Motor neuron (in vitro differentiated cells): ENCODE results near the gene SLAMF8. TPM values are rescaled to one million over a fixed set of nuclear protein-coding genes. Genes with fewer than 3 reads are reported as not detected.

Experiments
- ATAC-seq, 8 experiments: fragments of 200-7000 bp; cut with Tn5 transposase; replicated peaks in 6 of 8; 2 replicates each; pipeline ENCODE4 v1.8.0; 2021; ENCODE audit warnings: mild to moderate bottlenecking in 8 of 8, moderate library complexity in 8 of 8
- H3K27ac ChIP-seq, 2 donors: fragments of 250-450 bp; sonication (Bioruptor Pico); 2 replicates each; pipeline ENCODE4 v1.9.0; 2021; ENCODE audit warnings: antibody characterized with exemption in 2 of 2, mild to moderate bottlenecking in 2 of 2, moderate library complexity in 1 of 2
- H3K4me1 ChIP-seq, 2 donors: fragments of 250-450 bp; sonication (Bioruptor Pico); replicated peaks in 1 of 2; 2 replicates each; pipeline ENCODE4 v1.6.1; 2021; ENCODE audit warnings: antibody characterized with exemption in 2 of 2, mild to moderate bottlenecking in 2 of 2, moderate library complexity in 1 of 2
- H3K4me3 ChIP-seq, 5 donors: fragments of 250-450 bp; sonication (Bioruptor Pico); 2 replicates each; pipeline ENCODE4 v1.9.0; 2021; ENCODE audit warnings: antibody characterized with exemption in 5 of 5, mild to moderate bottlenecking in 5 of 5, moderate library complexity in 4 of 5
- WGBS, 10 experiments: fragments of 450-650 bp; shearing (Covaris generic); methylation state at CpG; one replicate each; pipeline ENCODE4 v1.0.0; 2022; 5-methylcytosine and 5-hydroxymethylcytosine counted together
- in situ Hi-C, 9 experiments: fragments of 400-800 bp; cut with MboI; loops; one replicate each; pipeline ENCODE4 v1.15.0; 2021; ENCODE audit warnings: low sequenced_read_pairs in 9 of 9, low pct_unique_long_range_greater_than_20kb in 2 of 9; ENCODE audit not compliant: unreplicated experiment in 9 of 9
- total RNA-seq, 8 experiments: library from RNA; unstranded; fragments of 300-600 nt; gene quantifications; 2 replicates each; pipeline versions ENCODE4 v1.2.3 to v1.2.4, GENCODE V29; 2022

The SLAMF8 gene
- total RNA-seq, 8 experiments from 2014 or later = 0.43 TPM; not detected in 7

DNA sequence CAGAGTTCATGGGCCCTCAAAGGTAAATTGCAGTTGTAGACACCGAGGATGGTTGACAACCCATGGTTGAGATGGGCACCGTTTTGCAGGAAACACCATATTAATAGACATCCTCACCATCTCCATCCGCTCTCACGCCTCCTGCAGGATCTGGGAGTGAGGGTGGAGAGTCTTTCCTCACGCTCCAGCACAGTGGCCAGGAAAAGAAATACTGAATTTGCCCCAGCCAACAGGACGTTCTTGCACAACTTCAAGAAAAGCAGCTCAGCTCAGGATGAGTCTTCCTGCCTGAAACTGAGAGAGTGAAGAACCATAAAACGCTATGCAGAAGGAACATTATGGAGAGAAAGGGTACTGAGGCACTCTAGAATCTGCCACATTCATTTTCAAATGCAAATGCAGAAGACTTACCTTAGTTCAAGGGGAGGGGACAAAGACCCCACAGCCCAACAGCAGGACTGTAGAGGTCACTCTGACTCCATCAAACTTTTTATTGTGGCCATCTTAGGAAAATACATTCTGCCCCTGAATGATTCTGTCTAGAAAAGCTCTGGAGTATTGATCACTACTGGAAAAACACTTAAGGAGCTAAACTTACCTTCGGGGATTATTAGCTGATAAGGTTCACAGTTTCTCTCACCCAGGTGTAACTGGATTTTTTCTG lies 9.3 kb downstream of the SLAMF8 start:
- in situ Hi-C loops = loop anchor here in 1 of 9 experiments (25.0 kb wide), 1 partner anchor 151 kb away; no protein-coding TSS in a partner anchor
- 28 to 100% (median 75%) methylated on average over 1 to 8 of the region's 8 CpGs; no CpG with 5 or more reads in 1 of the 10 experiments for WGBS, 10 experiments
- Histone ChIP-seq H3K4me1 (no peaks in the 10 kb centered on the region), H3K27ac (no peak overlapping the region), H3K4me3 (no peak overlapping the region)
- no peak for ATAC-seq

DNA sequence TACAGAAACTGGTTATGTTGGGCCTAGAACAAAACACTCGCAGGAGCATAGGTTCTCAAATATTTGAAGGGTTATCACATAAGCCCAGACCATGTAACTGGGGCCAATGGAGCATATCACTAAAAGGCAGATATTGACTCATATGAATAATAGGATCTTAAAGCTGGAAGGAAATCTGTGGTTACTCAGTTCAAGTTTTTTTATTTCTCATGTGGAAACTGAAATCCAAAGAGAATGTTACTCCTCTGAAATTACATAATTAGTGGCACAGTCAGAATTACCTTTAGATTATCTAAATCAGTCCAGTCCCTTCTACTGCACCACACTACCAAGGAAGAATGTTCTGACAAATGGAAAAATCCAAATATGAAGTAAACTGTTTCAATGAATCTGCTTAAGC lies 12.0 kb downstream of the SLAMF8 start:
- no peak for ATAC-seq
- no peaks in the 10 kb centered on the region for H3K4me1 ChIP-seq
- H3K27ac ChIP-seq = no peak overlapping the region
- in situ Hi-C loops = loop anchor here in 1 of 9 experiments (25.0 kb wide), 1 partner anchor 149 kb away; no protein-coding TSS in a partner anchor
- H3K4me3 ChIP-seq = no peak overlapping the region
- WGBS, 10 experiments = 20 to 100% (median 85%) methylated on average over 1 of the region's 1 CpG; no CpG with 5 or more reads in 2 of the 10 experiments

DNA sequence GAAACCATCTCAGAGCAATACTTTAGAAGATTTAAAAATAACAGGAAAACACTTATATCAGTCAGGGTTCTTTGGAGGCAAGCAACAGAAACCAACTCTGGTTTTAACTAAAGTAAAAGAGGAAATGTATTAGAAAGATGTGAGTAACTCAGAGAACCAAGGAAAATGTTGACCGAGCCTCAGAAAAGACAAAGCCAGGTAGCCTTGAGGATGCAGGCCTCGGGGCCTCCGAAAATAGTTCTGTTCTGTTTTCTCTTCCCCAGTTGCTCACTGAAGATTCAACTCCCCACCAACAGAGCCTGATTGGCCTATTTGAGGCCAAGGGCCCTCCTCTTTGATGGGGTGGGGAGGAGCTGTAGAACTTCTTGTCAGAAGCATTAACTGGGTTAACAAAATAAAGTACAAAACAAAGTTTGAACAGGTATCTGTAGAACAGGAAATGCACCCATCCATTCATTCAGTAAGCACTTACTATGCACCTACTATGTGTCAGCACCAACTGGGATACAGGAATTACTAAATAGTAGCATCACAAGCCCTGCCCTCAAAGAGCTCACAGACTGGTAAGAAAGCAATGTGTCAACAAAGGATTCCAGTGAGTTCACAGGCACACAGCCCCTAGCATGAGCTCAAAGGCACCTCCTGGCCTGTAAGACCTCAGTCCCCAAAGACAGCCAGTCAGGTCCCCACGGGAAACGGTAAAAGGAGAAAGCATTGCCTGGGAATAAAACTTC lies 12.6 kb downstream of the SLAMF8 start:
- no peak for ATAC-seq
- Histone ChIP-seq H3K4me3 (no peak overlapping the region), H3K27ac (no peak overlapping the region), H3K4me1 (no peaks in the 10 kb centered on the region)
- WGBS, 10 experiments = 60 to 100% (median 85%) methylated on average over 1 to 5 of the region's 5 CpGs; no CpG with 5 or more reads in 1 of the 10 experiments
- in situ Hi-C loops = loop anchor here in 1 of 9 experiments (25.0 kb wide), 1 partner anchor 148 kb away; no protein-coding TSS in a partner anchor

DNA sequence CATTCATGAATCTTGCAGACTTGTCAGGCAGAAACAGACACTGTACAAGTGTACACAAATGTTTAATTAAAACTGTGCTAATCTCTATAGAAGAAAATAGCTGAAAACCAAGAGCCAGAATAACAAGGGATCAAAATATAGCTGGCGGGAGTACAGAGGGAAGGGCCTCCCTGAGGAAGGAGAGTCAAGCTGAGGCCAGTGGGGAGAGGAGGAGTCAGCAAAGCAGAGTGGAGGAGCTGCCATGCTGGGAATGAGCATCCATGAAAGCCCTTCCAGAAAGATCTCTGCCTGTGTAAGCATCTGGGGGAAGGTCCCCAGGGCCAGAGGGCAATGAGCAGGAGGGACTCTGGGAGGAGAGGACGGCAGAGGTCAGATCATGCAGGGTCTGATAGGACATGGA lies 15.1 kb downstream of the SLAMF8 start:
- H3K4me3 ChIP-seq = no peak overlapping the region
- ATAC-seq = peak in 6 of 8 experiments; percentile 14 to 53 (median 41)
- H3K27ac ChIP-seq = no peak overlapping the region
- in situ Hi-C loops = loop anchor here in 1 of 9 experiments (25.0 kb wide), 1 partner anchor 146 kb away; no protein-coding TSS in a partner anchor
- WGBS, 10 experiments = 33 to 86% (median 73%) methylated on average over 1 to 2 of the region's 2 CpGs; no CpG with 5 or more reads in 4 of the 10 experiments
- H3K4me1 ChIP-seq = no peaks in the 10 kb centered on the region

DNA sequence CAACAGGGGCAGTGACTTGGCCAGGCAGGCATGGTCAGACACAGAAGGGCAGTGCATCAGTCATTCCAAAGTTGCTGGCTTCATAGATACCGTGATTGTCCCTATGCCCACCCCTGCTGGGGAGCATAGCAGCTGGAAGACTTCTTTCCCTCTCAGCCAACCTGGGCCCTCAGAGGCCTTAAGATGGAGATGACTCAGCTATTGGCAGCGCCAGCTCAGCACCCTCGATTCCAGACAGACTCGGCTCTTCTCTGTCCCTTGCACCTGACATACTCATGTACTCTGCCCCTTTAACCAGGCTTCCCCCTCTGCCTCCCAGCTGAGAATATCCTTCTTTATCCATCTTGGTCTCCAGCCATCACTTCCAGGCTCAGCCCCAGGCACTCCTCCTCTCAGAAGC lies 16.8 kb downstream of the SLAMF8 start:
- H3K4me1 ChIP-seq = no peaks in the 10 kb centered on the region
- ATAC-seq = no peak
- no peak overlapping the region for H3K27ac ChIP-seq
- H3K4me3 ChIP-seq = no peak overlapping the region
- in situ Hi-C loops = loop anchor here in 1 of 9 experiments (25.0 kb wide), 1 partner anchor 144 kb away; no protein-coding TSS in a partner anchor
- 60 to 100% (median 91%) methylated on average over 1 to 3 of the region's 4 CpGs; no CpG with 5 or more reads in 3 of the 10 experiments for WGBS, 10 experiments

DNA sequence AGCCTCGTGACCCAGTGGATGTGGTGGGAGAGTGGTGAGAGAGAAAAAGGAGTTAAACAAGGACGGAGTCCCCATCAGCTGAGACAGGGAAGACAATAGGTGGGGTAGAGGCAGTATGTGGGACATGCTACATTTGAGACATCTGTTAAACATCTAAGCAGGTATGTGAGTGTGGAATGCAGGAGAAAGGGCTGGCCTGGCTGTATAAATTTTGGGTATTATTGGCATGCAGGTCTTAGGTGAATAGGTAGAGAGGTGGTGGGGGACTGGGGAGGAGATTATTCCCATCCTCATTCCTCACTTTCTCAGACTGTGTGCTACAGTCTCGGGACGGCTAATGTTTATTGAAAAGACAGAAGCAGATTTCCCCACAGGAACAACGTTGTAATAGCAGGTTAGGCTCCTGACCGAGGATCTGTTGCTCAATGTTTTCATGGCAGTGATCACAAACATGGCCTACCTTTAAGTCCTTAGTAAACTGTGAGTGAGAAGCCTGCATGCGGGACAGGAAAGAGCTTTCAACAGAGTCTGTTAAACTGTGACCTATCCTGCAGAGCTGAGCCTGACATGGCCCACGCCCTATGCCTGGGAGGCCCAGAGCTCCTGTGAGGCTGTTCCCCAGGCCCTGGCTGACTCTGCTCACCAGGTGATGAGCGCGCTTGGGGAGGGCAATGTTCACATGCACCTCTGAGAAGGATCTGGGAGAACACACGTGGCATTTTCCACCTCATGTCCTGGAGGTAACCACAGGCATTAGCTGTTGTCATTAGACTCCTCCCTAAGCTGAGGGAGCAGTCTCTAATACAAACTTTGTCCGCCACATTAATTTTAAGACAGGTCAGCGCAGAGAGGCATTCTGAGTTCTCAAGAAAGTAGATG lies 19.3 kb downstream of the SLAMF8 start:
- H3K4me3 ChIP-seq = no peak overlapping the region
- no peaks in the 10 kb centered on the region for H3K4me1 ChIP-seq
- in situ Hi-C loops = loop anchor here in 1 of 9 experiments (25.0 kb wide), 1 partner anchor 141 kb away; no protein-coding TSS in a partner anchor
- 0 to 100% (median 64%) methylated on average over 1 to 13 of the region's 13 CpGs; no CpG with 5 or more reads in 2 of the 10 experiments for WGBS, 10 experiments
- no peak for ATAC-seq
- H3K27ac ChIP-seq = no peak overlapping the region

DNA sequence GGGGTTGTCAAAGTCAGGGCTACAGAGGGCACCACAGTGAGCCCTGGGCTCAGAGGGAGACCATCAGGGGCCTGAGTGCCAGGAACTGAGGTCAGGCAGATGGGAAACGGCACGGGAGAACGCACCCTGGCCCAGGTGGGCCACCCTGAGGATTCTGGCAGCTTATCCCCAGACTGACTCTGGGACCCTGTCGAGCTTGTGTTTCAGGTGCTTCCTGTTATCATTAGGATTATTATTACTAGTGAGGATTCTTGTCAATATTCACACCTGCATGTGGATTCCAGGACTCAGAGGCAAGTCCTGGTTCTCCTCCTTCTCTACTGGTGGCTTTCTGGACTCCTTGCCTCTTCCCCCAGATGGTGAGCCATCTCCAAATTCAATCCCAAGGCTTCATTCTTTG lies 20.6 kb downstream of the SLAMF8 start:
- WGBS, 10 experiments = 14 to 60% (median 33%) methylated on average over 1 to 4 of the region's 4 CpGs; no CpG with 5 or more reads in 6 of the 10 experiments
- H3K27ac ChIP-seq = no peak overlapping the region
- no peaks in the 10 kb centered on the region for H3K4me1 ChIP-seq
- no peak overlapping the region for H3K4me3 ChIP-seq
- no peak for ATAC-seq
- in situ Hi-C loops = loop anchor here in 1 of 9 experiments (25.0 kb wide), 1 partner anchor 140 kb away; no protein-coding TSS in a partner anchor

DNA sequence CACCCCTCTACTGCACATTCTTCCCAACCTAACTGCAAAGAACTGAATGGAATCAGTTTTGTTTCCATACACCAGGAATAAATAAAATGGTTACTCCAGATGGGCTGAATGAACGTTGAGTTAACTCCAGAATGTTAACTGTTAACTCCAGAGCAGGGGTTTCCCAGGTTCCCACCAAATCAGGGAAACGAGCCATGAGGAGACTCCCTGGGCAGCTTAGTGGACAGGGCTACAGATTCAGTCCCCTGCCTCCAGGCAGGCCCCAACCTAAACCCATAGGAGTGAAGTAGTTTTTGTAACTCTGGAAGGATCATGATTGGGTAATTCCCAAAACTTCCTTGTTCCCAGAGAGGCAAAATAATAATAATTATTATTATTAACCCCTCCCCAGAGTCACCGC lies 21.7 kb downstream of the SLAMF8 start:
- 14 to 67% (median 38%) methylated on average over 1 to 3 of the region's 3 CpGs; no CpG with 5 or more reads in 2 of the 10 experiments for WGBS, 10 experiments
- Histone ChIP-seq H3K27ac (no peak overlapping the region), H3K4me1 (peaks cover 0 to under 1% of the 10 kb centered on the region in 2 donors), H3K4me3 (no peak overlapping the region)
- ATAC-seq = no peak
- in situ Hi-C loops = loop anchor here in 1 of 9 experiments (25.0 kb wide), 1 partner anchor 139 kb away; no protein-coding TSS in a partner anchor

DNA sequence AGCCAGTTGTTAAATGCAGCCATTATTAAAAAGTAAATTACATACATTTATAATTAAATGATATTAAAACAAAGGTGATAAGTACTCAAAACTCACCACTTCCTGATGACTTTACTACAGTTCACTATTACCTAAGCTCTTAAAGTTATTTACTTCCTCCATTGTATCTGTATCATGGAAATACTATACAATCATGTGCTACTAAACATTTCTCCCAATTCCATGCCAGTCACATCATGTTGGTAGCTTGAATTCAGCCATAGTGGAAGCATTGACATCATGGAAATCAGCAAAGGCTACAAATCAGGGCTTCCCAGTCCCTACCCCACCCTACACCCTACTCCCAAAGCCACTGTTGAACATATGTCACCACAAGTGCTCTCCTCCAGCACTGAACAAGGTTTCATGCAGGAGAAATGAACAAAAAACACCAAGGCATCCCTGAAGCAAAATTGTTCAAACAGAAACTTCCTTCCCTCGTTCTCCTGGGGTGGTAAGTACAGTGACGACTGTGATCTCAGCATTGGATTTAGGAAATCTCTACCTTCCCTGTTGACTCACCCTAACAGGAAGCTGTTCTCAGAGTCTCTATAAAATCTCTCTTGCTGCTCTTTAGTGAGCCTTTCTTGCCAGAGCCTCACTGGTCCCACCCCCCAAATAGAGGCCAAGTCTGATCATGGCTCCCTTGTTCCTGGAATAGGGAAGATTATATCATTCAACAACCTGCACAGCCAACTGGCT lies 23.1 kb downstream of the SLAMF8 start:
- no peak overlapping the region for H3K4me3 ChIP-seq
- in situ Hi-C loops = loop anchor here in 1 of 9 experiments (25.0 kb wide), 1 partner anchor 138 kb away; no protein-coding TSS in a partner anchor
- no peak overlapping the region for H3K27ac ChIP-seq
- no peak for ATAC-seq
- peaks cover 3 to 6% of the 10 kb centered on the region in 2 donors for H3K4me1 ChIP-seq
- WGBS, 10 experiments = 0 to 66% (median 45%) methylated on average over 1 to 2 of the region's 2 CpGs; no CpG with 5 or more reads in 3 of the 10 experiments

DNA sequence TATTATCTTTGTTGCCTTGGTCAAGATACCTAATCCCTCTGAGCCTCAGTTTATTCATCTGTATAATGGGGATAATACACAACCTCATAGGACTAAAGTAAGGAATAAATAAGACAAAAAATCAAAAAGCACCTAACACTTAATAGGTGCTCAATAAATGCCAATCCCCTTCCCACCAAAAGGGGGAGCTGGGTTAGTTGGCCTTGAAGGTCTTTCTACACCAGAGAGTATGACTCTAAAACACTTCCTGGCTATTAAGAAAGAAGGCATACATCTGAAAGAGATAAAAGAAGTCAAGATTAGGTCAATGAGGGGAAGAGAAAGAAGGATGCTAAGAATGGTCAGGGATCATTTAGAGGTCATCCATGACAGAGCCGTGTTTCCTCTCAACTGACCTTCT lies 24.7 kb downstream of the SLAMF8 start:
- Histone ChIP-seq H3K4me1 (peaks cover 3 to 6% of the 10 kb centered on the region in 2 donors), H3K27ac (no peak overlapping the region), H3K4me3 (no peak overlapping the region)
- 29 to 100% (median 76%) methylated on average over 1 of the region's 1 CpG; no CpG with 5 or more reads in 4 of the 10 experiments for WGBS, 10 experiments
- in situ Hi-C loops = no loop called here
- ATAC-seq = no peak

DNA sequence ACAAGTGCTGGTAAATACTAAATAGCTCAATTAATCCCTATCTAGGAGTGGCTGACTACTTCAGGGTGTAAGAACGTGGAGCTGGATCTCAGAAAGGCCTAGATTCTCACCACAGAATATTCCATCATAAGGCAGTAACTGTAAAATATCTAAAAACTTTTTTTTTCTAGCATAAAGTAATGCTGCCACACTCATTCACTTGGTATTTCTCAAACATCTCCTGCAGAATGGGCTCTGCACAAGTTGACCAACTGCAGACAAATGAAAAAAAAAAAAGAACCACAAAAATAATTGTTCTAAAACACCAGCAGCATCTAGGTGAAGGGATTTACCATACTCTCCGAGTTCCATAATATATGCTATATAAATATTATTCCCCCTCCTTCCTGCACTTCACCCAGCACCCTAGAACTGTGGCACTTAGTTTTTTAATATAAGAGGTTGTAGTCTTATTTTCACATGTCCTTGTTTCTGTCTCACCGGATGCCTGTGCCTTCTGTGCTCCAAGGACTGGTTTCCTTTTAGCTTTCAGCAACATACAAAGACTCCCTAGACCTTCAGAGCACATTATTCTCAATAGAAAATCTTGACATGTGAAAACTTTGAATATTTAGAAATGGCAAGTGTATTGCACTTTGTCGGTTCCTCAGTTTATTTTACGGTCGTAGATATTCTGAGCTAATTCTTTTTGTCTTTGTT lies 26.9 kb downstream of the SLAMF8 start:
- in situ Hi-C loops = no loop called here
- 8 to 67% (median 26%) methylated on average over 1 to 6 of the region's 6 CpGs for WGBS, 10 experiments
- ATAC-seq = peak in 1 of 8 experiments; percentile 1
- peaks cover 3 to 6% of the 10 kb centered on the region in 2 donors for H3K4me1 ChIP-seq
- H3K27ac ChIP-seq = peak overlapping the region; percentile 85 to 93
- peak overlapping the region; percentile 29 to 52 (median 39) for H3K4me3 ChIP-seq
